SK-N-MC (cell line): Measurements from ENCODE around the gene HAP1.

Experiments
- DNase-seq: peaks from one replicate; pipeline ENCODE4 v3.0.0-alpha.2; 2011; ENCODE audit warnings: low read depth, low spot score
- H3K27ac ChIP-seq: fragments of 200-600 bp; sonication (generic); 2 replicates; pipeline ENCODE4 v1.5.1; 2016; ENCODE audit warnings: mixed run types
- H3K36me3 ChIP-seq: fragments of 200-600 bp; sonication (generic); 2 replicates; pipeline ENCODE4 v1.6.1; 2017; ENCODE audit warnings: antibody characterized with exemption, low read length, mixed read lengths; ENCODE audit not compliant: insufficient read depth
- H3K4me3 ChIP-seq: fragments of 200-600 bp; sonication (generic); 2 replicates; pipeline ENCODE4 v1.5.1; 2016
- H3K9ac ChIP-seq: fragments of 200-600 bp; sonication (generic); 2 replicates; pipeline ENCODE4 v1.8.0; 2017; ENCODE audit warnings: mixed run types, mixed read lengths; ENCODE audit not compliant: insufficient read length
- H3K9me3 ChIP-seq: fragments of 200-600 bp; sonication (generic); 2 replicates; pipeline ENCODE4 v1.6.1; 2017; ENCODE audit warnings: low read depth, mild to moderate bottlenecking, antibody characterized with exemption, low read length, moderate library complexity, mixed read lengths
- EZH2 ChIP-seq: fragments of 200-600 bp; sonication (generic); IDR thresholded peaks from one replicate; pipeline ENCODE4 v1.6.1; 2017; ENCODE audit warnings: antibody characterized with exemption
- FOXP2 ChIP-seq: optimal IDR thresholded peaks from 2 replicates; pipeline ENCODE3; 2011; ENCODE audit warnings: mild to moderate bottlenecking, moderate library complexity; ENCODE audit not compliant: insufficient read depth; ENCODE audit errors: extremely low read length, control extremely low read depth
- POLR2AphosphoS5 ChIP-seq: IDR thresholded peaks from 2 replicates; pipeline ENCODE4 v1.6.1; 2012; ENCODE audit warnings: mild to moderate bottlenecking, low read depth, low read length, borderline replicate concordance

HAP1 gene

GRCh38 chr17:41751288-41751687 is 16.8 kb upstream of the HAP1 start:
- Histone ChIP-seq H3K27ac (no peak overlapping the region), H3K36me3 (peaks cover 8% of the 10 kb centered on the region; the same call in 1 of the 2 replicates), H3K9me3 (no peaks in the 10 kb centered on the region), H3K4me3 (no peak overlapping the region), H3K9ac (no peak overlapping the region)
- TF ChIP-seq EZH2: no peak
- TF ChIP-seq POLR2AphosphoS5: no peak
- no peak for TF ChIP-seq FOXP2
- DNase-seq: no peak

GRCh38 chr17:41750862-41751261 is 16.4 kb upstream of the HAP1 start:
- H3K4me3 ChIP-seq: no peak overlapping the region
- no peaks in the 10 kb centered on the region for H3K9me3 ChIP-seq
- no peak for TF ChIP-seq FOXP2
- no peak for TF ChIP-seq EZH2
- no peak for TF ChIP-seq POLR2AphosphoS5
- no peak overlapping the region for H3K9ac ChIP-seq
- H3K36me3 ChIP-seq: peaks cover 4% of the 10 kb centered on the region; the same call in 1 of the 2 replicates
- no peak for DNase-seq
- H3K27ac ChIP-seq: no peak overlapping the region

GRCh38 chr17:41748275-41748674 is 13.8 kb upstream of the HAP1 start:
- Histone ChIP-seq H3K9me3 (no peaks in the 10 kb centered on the region), H3K27ac (no peak overlapping the region), H3K9ac (no peak overlapping the region), H3K36me3 (no peaks in the 10 kb centered on the region), H3K4me3 (no peak overlapping the region)
- DNase-seq: no peak
- TF ChIP-seq FOXP2 (no peak), POLR2AphosphoS5 (no peak), EZH2 (no peak)

GRCh38 chr17:41741709-41742108 is 7.3 kb upstream of the HAP1 start:
- H3K9ac ChIP-seq: no peak overlapping the region
- TF ChIP-seq EZH2 (no peak), POLR2AphosphoS5 (no peak), FOXP2 (no peak)
- H3K36me3 ChIP-seq: no peaks in the 10 kb centered on the region
- no peak for DNase-seq
- H3K9me3 ChIP-seq: no peaks in the 10 kb centered on the region
- no peak overlapping the region for H3K4me3 ChIP-seq
- H3K27ac ChIP-seq: no peak overlapping the region

- no peaks in the 10 kb centered on the region for H3K36me3 ChIP-seq
- DNase-seq: no peak
- no peak overlapping the region for H3K9ac ChIP-seq
- TF ChIP-seq EZH2: no peak
- no peak for TF ChIP-seq POLR2AphosphoS5
- no peak for TF ChIP-seq FOXP2
- H3K9me3 ChIP-seq: no peaks in the 10 kb centered on the region
- H3K27ac ChIP-seq: no peak overlapping the region
- H3K4me3 ChIP-seq: no peak overlapping the region
Measured at GRCh38 chr17:41740506-41740905, 6.1 kb upstream of the HAP1 start.

- DNase-seq: no peak
- no peak overlapping the region for H3K9ac ChIP-seq
- no peaks in the 10 kb centered on the region for H3K36me3 ChIP-seq
- no peak overlapping the region for H3K27ac ChIP-seq
- TF ChIP-seq FOXP2 (no peak), POLR2AphosphoS5 (no peak), EZH2 (no peak)
- no peak overlapping the region for H3K4me3 ChIP-seq
- H3K9me3 ChIP-seq: no peaks in the 10 kb centered on the region
Measured at GRCh38 chr17:41739661-41740352, 5.4 kb upstream of the HAP1 start.

GRCh38 chr17:41738801-41739112 is 4.3 kb upstream of the HAP1 start:
- Histone ChIP-seq H3K9ac (peak overlapping the region; percentile 75), H3K9me3 (no peaks in the 10 kb centered on the region), H3K4me3 (no peak overlapping the region), H3K36me3 (no peaks in the 10 kb centered on the region), H3K27ac (peak overlapping the region; percentile 96)
- TF ChIP-seq EZH2: no peak
- no peak for TF ChIP-seq POLR2AphosphoS5
- no peak for TF ChIP-seq FOXP2
- DNase-seq: no peak

- H3K36me3 ChIP-seq: no peaks in the 10 kb centered on the region
- H3K9ac ChIP-seq: peak overlapping the region; percentile 75
- H3K9me3 ChIP-seq: no peaks in the 10 kb centered on the region
- peak overlapping the region; percentile 79 for H3K4me3 ChIP-seq
- TF ChIP-seq FOXP2 (no peak), EZH2 (no peak), POLR2AphosphoS5 (no peak)
- peak overlapping the region; percentile 96 for H3K27ac ChIP-seq
- peak; percentile 50 for DNase-seq
Measured at GRCh38 chr17:41738077-41738800, 3.8 kb upstream of the HAP1 start.

- TF ChIP-seq POLR2AphosphoS5 (no peak; the same call in 1 of the 2 replicates), FOXP2 (no peak), EZH2 (no peak)
- no peak for DNase-seq
- H3K36me3 ChIP-seq: no peaks in the 10 kb centered on the region; the same call in 1 of the 2 replicates
- peak overlapping the region; percentile 75 for H3K9ac ChIP-seq
- H3K9me3 ChIP-seq: no peaks in the 10 kb centered on the region
- peak overlapping the region; percentile 79 for H3K4me3 ChIP-seq
- peak overlapping the region; percentile 96 for H3K27ac ChIP-seq
Measured at GRCh38 chr17:41737680-41738023, 3.2 kb upstream of the HAP1 start.
